HepG2 (cell line): ENCODE data around the gene CDC25C. TPM values are rescaled to one million over a fixed set of nuclear protein-coding genes. Genes with fewer than 3 reads are reported as not detected.

Experiments
- BHLHE40 ChIP-seq: IDR thresholded peaks from 2 replicates; pipeline ENCODE4 v1.6.1; 2011; ENCODE audit warnings: low read length, improper control_type of control experiment
- FOXP1 ChIP-seq, 2 experiments: fragments of 450-650 bp in 1 of 2; IDR thresholded peaks; 2 replicates each; pipeline ENCODE4 v1.6.1; 2017 to 2018; ENCODE audit warnings: antibody characterized with exemption in 1 of 2
- NBN ChIP-seq: fragments of 450-650 bp; conservative IDR thresholded peaks from 2 replicates; pipeline ENCODE4 v1.6.1; 2017
- NCOA5 ChIP-seq: sonication (generic); formaldehyde crosslinking; IDR thresholded peaks from 2 replicates; pipeline ENCODE4 v1.4.0; 2020; ENCODE audit warnings: missing genetic modification reagents
- ONECUT2 ChIP-seq: sonication (generic); formaldehyde crosslinking; IDR thresholded peaks from 2 replicates; pipeline ENCODE4 v1.4.0; 2020; ENCODE audit warnings: missing genetic modification reagents
- RFX1 ChIP-seq: fragments of 450-650 bp; IDR thresholded peaks from 2 replicates; pipeline ENCODE4 v1.6.1; 2017
- SAP130 ChIP-seq: IDR thresholded peaks from 2 replicates; pipeline ENCODE4 v1.6.1; 2016; ENCODE audit warnings: low read depth
- SMAD9 ChIP-seq: sonication (generic); formaldehyde crosslinking; IDR thresholded peaks from 2 replicates; pipeline ENCODE4 v1.5.1; 2020; ENCODE audit warnings: mild to moderate bottlenecking, missing genetic modification reagents
- TGIF2 ChIP-seq: IDR thresholded peaks from 2 replicates; pipeline ENCODE4 v1.6.1; 2016; ENCODE audit warnings: control low read depth, missing compliant biosample characterization
- TSC22D2 ChIP-seq: sonication (generic); formaldehyde crosslinking; IDR thresholded peaks from 2 replicates; pipeline ENCODE4 v1.5.1; 2020; ENCODE audit warnings: missing genetic modification reagents, mild to moderate bottlenecking, borderline replicate concordance
- XRCC5 ChIP-seq: fragments of 200-400 bp; formaldehyde crosslinking; optimal IDR thresholded peaks from 2 replicates; pipeline ENCODE3; 2017; ENCODE audit warnings: mild to moderate bottlenecking, low read length
- polyA plus RNA-seq, 8 experiments: library from polyadenylated mRNA; depleted of rRNA in 3 of 8; stranded (reverse) in 7 of 8; unstranded in 1 of 8; fragments of >200 nt; fragmentation: Illumina TruSeq in 4 of 8; extraction: Trizol in 4 of 8; gene quantifications; 2 replicates each; pipeline versions ENCODE4 v1.2.1 to v1.2.3, GENCODE V29; 2011 to 2016; ENCODE audit warnings: low read depth in 4 of 8, missing spikeins in 1 of 8, mixed read lengths in 1 of 8; ENCODE audit not compliant: insufficient read depth in 1 of 8
- total RNA-seq, 5 experiments: library from RNA; depleted of rRNA; stranded (reverse); fragments of >200 nt; fragmentation: Illumina TruSeq; extraction: Trizol; gene quantifications; 2 replicates each; pipeline ENCODE4 v1.2.3, GENCODE V29; 2016; ENCODE audit warnings: low read depth in 1 of 5
- TF ChIP-seq, protein P1 (sequence below): sonication (generic); formaldehyde crosslinking; IDR thresholded peaks from 2 replicates; pipeline ENCODE4 v1.5.0; 2020; ENCODE audit warnings: missing genetic modification reagents
- TF ChIP-seq, protein P2 (sequence below): sonication (generic); formaldehyde crosslinking; IDR thresholded peaks from 2 replicates; pipeline ENCODE4 v1.5.0; 2020; ENCODE audit warnings: mild to moderate bottlenecking, low read depth, missing genetic modification reagents, borderline replicate concordance
- TF ChIP-seq, protein P3 (sequence below): sonication (generic); formaldehyde crosslinking; IDR thresholded peaks from 2 replicates; pipeline ENCODE4 v1.8.1; 2022; ENCODE audit warnings: mild to moderate bottlenecking, missing genetic modification reagents
- TF ChIP-seq, protein P4 (sequence below): sonication (generic); formaldehyde crosslinking; IDR thresholded peaks from 2 replicates; pipeline ENCODE4 v1.4.0; 2020; ENCODE audit warnings: mild to moderate bottlenecking, missing genetic modification reagents
- TF ChIP-seq, protein P5 (sequence below): sonication (generic); formaldehyde crosslinking; IDR thresholded peaks from 2 replicates; pipeline ENCODE4 v1.5.0; 2020; ENCODE audit warnings: mild to moderate bottlenecking, missing genetic modification reagents, borderline replicate concordance
- TF ChIP-seq, protein P6 (sequence below): fragments of 450-650 bp; IDR thresholded peaks from 2 replicates; pipeline ENCODE4 v1.6.1; 2017; ENCODE audit warnings: mild to moderate bottlenecking

Gene CDC25C
- total and polyA plus RNA-seq, 2 of the 13 experiments (the other 11 are each of a cell fraction or from before 2014, with no cell fraction given), result 17.7 to 27.6 TPM

DNA sequence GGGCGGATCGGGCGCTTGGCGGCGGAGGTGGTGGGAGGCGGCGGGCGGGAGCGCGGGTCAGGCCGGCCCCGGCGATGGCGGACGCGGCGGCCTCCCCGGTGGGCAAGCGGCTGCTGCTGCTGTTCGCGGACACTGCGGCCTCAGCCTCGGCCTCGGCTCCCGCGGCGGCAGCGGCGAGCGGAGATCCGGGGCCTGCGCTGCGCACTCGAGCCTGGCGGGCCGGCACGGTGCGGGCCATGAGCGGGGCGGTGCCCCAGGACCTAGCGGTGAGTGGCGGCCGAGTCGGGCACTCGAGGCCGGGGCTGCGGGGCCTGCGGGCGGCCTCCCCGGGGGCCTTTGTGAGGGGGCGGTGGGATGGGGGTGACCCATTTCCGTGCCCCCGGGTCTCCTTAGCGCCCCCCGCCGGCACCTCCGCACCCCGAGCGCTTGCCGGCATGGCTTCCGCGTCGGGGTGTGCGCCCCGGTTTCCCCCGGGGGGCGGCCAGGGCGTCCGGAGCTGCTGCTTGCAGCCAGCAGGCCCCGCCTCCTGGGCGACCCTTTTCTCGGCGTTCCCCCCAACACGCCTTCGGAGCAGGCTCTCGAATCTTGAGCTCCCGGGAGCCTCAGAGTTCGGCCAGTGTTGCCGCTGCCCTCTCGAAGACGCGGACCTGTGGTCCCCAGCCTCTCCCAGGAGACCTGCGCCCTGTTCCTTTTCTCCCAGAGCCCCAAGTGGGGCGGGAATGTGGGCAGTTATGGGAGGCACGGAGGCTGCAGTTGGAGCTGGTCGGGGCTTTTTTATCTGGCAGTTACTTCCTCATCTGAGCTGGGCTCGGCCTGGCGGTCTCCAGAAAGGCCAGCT is 21.3 kb upstream of the CDC25C start (continued):
- TF ChIP-seq RFX1 (no peak), BHLHE40 (no peak), XRCC5 (no peak), SAP130 (CRISPR knock-in tag) (peak; percentile 69), TSC22D2 (no peak), ONECUT2 (CRISPR knock-in tag) (no peak), TGIF2 (CRISPR knock-in tag) (no peak), SMAD9 (CRISPR knock-in tag) (no peak), NBN (no peak), FOXP1 (IDR thresholded peaks at IDR 0.05) (no peak), FOXP1 (CRISPR knock-in tag; IDR thresholded peaks at IDR 0.05) (no peak), NCOA5 (CRISPR knock-in tag) (no peak)
- TF ChIP-seq, protein P1, sequence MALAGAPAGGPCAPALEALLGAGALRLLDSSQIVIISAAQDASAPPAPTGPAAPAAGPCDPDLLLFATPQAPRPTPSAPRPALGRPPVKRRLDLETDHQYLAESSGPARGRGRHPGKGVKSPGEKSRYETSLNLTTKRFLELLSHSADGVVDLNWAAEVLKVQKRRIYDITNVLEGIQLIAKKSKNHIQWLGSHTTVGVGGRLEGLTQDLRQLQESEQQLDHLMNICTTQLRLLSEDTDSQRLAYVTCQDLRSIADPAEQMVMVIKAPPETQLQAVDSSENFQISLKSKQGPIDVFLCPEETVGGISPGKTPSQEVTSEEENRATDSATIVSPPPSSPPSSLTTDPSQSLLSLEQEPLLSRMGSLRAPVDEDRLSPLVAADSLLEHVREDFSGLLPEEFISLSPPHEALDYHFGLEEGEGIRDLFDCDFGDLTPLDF (CRISPR knock-in tag), result no peak
- TF ChIP-seq, protein P2, sequence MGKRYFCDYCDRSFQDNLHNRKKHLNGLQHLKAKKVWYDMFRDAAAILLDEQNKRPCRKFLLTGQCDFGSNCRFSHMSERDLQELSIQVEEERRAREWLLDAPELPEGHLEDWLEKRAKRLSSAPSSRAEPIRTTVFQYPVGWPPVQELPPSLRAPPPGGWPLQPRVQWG, result no peak
- TF ChIP-seq, protein P3, sequence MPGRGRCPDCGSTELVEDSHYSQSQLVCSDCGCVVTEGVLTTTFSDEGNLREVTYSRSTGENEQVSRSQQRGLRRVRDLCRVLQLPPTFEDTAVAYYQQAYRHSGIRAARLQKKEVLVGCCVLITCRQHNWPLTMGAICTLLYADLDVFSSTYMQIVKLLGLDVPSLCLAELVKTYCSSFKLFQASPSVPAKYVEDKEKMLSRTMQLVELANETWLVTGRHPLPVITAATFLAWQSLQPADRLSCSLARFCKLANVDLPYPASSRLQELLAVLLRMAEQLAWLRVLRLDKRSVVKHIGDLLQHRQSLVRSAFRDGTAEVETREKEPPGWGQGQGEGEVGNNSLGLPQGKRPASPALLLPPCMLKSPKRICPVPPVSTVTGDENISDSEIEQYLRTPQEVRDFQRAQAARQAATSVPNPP (CRISPR knock-in tag), result no peak
- TF ChIP-seq, protein P4, sequence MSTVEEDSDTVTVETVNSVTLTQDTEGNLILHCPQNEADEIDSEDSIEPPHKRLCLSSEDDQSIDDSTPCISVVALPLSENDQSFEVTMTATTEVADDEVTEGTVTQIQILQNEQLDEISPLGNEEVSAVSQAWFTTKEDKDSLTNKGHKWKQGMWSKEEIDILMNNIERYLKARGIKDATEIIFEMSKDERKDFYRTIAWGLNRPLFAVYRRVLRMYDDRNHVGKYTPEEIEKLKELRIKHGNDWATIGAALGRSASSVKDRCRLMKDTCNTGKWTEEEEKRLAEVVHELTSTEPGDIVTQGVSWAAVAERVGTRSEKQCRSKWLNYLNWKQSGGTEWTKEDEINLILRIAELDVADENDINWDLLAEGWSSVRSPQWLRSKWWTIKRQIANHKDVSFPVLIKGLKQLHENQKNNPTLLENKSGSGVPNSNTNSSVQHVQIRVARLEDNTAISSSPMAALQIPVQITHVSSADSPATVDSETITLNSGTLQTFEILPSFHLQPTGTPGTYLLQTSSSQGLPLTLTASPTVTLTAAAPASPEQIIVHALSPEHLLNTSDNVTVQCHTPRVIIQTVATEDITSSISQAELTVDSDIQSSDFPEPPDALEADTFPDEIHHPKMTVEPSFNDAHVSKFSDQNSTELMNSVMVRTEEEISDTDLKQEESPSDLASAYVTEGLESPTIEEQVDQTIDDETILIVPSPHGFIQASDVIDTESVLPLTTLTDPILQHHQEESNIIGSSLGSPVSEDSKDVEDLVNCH (CRISPR knock-in tag), result no peak
- TF ChIP-seq, protein P5, sequence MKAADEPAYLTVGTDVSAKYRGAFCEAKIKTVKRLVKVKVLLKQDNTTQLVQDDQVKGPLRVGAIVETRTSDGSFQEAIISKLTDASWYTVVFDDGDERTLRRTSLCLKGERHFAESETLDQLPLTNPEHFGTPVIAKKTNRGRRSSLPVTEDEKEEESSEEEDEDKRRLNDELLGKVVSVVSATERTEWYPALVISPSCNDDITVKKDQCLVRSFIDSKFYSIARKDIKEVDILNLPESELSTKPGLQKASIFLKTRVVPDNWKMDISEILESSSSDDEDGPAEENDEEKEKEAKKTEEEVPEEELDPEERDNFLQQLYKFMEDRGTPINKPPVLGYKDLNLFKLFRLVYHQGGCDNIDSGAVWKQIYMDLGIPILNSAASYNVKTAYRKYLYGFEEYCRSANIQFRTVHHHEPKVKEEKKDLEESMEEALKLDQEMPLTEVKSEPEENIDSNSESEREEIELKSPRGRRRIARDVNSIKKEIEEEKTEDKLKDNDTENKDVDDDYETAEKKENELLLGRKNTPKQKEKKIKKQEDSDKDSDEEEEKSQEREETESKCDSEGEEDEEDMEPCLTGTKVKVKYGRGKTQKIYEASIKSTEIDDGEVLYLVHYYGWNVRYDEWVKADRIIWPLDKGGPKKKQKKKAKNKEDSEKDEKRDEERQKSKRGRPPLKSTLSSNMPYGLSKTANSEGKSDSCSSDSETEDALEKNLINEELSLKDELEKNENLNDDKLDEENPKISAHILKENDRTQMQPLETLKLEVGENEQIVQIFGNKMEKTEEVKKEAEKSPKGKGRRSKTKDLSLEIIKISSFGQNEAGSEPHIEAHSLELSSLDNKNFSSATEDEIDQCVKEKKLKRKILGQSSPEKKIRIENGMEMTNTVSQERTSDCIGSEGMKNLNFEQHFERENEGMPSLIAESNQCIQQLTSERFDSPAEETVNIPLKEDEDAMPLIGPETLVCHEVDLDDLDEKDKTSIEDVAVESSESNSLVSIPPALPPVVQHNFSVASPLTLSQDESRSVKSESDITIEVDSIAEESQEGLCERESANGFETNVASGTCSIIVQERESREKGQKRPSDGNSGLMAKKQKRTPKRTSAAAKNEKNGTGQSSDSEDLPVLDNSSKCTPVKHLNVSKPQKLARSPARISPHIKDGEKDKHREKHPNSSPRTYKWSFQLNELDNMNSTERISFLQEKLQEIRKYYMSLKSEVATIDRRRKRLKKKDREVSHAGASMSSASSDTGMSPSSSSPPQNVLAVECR, result peak; percentile 57
- TF ChIP-seq, protein P6, sequence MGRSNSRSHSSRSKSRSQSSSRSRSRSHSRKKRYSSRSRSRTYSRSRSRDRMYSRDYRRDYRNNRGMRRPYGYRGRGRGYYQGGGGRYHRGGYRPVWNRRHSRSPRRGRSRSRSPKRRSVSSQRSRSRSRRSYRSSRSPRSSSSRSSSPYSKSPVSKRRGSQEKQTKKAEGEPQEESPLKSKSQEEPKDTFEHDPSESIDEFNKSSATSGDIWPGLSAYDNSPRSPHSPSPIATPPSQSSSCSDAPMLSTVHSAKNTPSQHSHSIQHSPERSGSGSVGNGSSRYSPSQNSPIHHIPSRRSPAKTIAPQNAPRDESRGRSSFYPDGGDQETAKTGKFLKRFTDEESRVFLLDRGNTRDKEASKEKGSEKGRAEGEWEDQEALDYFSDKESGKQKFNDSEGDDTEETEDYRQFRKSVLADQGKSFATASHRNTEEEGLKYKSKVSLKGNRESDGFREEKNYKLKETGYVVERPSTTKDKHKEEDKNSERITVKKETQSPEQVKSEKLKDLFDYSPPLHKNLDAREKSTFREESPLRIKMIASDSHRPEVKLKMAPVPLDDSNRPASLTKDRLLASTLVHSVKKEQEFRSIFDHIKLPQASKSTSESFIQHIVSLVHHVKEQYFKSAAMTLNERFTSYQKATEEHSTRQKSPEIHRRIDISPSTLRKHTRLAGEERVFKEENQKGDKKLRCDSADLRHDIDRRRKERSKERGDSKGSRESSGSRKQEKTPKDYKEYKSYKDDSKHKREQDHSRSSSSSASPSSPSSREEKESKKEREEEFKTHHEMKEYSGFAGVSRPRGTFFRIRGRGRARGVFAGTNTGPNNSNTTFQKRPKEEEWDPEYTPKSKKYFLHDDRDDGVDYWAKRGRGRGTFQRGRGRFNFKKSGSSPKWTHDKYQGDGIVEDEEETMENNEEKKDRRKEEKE, result no peak
